Measurements from ENCODE around the gene FGFBP2. TPM values are rescaled to one million over a fixed set of nuclear protein-coding genes. Genes with fewer than 3 reads are reported as not detected.

The FGFBP2 gene
- total and polyA plus RNA-seq, 2 donors (not counting 1 experiment from before 2014, with no cell fraction given) = 0.59 to 0.82 TPM

DNA sequence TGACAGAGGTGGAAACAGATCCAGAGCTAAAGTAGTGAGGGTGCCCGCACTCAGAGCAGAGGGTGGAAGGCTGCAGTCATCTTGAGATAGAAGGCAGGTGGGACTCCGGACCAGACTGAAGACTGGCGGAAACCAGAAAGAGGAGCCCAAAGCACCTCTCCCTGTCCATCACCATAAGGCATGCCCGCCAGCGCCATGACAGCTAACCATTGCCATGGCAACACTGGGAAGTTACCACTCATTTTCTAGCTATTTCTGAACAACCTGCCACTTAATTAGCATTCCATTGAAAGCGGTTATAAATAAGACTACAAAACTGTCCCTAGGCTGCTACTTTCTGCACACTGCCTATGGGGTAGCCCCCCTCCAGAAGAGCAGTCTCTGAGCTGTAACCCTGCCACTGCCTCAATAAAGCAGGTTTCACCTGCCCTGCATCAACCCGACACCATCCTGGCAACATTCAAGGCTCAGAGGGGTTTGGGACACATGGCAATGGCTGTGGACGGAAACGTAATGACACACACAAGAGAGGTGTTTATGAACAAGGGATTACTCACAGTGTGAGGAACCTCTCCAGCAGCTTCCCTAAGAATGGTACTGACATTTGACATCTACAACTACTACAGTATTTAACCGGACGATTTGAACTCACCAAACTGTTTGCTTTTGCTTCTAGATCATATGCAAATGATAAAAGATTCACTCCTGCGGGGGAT lies 27.8 kb upstream of the FGFBP2 start:
- DNase-seq (no peak), ATAC-seq (ENCODE audit: low read depth) (no peak)
- no peak overlapping the region for H3K4me2 ChIP-seq (replicated peaks; ENCODE audit: low read depth, low read length, poor library complexity, severe bottlenecking)
- Mint-ChIP-seq H3K27ac (no peak overlapping the region), H3K4me3 (no peak overlapping the region), H3K4me1 (no peaks in the 10 kb centered on the region), H3K9me3 (ENCODE audit: insufficient read depth) (no peaks in the 10 kb centered on the region), H3K27me3 (peaks cover 2% of the 10 kb centered on the region)
- intact Hi-C loops (cut with micrococcal nuclease) = no loop called here
- H2AFZ ChIP-seq (ENCODE audit: insufficient read depth, low read depth, low read length, poor library complexity, severe bottlenecking) = no peak overlapping the region
- H3K9ac ChIP-seq (ENCODE audit: low read length) = no peak overlapping the region
- H3K27ac ChIP-seq (ENCODE audit: low read length in 2 of 2) = no peak overlapping the region
- no peaks in the 10 kb centered on the region for H3K36me3 ChIP-seq (replicated peaks in 1 of 2; ENCODE audit: control extremely low read depth in 1 of 2, control insufficient read depth in 1 of 2, extremely low read depth in 1 of 2, insufficient read depth in 2 of 2, low read length in 1 of 2)
- no peaks in the 10 kb centered on the region for H3K4me1 ChIP-seq (ENCODE audit: control insufficient read depth in 2 of 2, insufficient read depth in 2 of 2, low read length in 2 of 2)
- TF ChIP-seq EZH2 (IDR thresholded peaks at IDR 0.05; ENCODE audit: borderline replicate concordance, insufficient read depth, low read depth, low read length, poor library complexity, severe bottlenecking) = no peak
- TF ChIP-seq, protein P1, sequence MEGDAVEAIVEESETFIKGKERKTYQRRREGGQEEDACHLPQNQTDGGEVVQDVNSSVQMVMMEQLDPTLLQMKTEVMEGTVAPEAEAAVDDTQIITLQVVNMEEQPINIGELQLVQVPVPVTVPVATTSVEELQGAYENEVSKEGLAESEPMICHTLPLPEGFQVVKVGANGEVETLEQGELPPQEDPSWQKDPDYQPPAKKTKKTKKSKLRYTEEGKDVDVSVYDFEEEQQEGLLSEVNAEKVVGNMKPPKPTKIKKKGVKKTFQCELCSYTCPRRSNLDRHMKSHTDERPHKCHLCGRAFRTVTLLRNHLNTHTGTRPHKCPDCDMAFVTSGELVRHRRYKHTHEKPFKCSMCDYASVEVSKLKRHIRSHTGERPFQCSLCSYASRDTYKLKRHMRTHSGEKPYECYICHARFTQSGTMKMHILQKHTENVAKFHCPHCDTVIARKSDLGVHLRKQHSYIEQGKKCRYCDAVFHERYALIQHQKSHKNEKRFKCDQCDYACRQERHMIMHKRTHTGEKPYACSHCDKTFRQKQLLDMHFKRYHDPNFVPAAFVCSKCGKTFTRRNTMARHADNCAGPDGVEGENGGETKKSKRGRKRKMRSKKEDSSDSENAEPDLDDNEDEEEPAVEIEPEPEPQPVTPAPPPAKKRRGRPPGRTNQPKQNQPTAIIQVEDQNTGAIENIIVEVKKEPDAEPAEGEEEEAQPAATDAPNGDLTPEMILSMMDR (IDR thresholded peaks at IDR 0.05) = no peak
- no peaks in the 10 kb centered on the region for H3K79me2 ChIP-seq (ENCODE audit: control insufficient read depth, insufficient read depth, low read length)
- H3K4me3 ChIP-seq (ENCODE audit: control extremely low read depth in 1 of 5, extremely low read depth in 1 of 5, insufficient read depth in 1 of 5, low read depth in 2 of 5, low read length in 4 of 5) = no peak overlapping the region
- H4K20me1 ChIP-seq (ENCODE audit: control insufficient read depth, insufficient read depth, low read length, poor library complexity, severe bottlenecking) = no peaks in the 10 kb centered on the region
- no peaks in the 10 kb centered on the region for H3K9me3 ChIP-seq (ENCODE audit: control extremely low read depth in 1 of 3, control insufficient read depth in 2 of 3, insufficient read depth in 1 of 3, low read length in 2 of 3)
- POLR2A ChIA-PET = no interaction called here
- H3K27me3 ChIP-seq (replicated peaks in 1 of 4; ENCODE audit: control extremely low read depth in 1 of 4, control insufficient read depth in 3 of 4, insufficient read depth in 4 of 4, low read length in 3 of 4) = no peaks in the 10 kb centered on the region
- 100% methylated on average over 3 of the region's 12 CpGs for WGBS (ENCODE audit: insufficient coverage)
- CTCF ChIA-PET = no interaction called here

DNA sequence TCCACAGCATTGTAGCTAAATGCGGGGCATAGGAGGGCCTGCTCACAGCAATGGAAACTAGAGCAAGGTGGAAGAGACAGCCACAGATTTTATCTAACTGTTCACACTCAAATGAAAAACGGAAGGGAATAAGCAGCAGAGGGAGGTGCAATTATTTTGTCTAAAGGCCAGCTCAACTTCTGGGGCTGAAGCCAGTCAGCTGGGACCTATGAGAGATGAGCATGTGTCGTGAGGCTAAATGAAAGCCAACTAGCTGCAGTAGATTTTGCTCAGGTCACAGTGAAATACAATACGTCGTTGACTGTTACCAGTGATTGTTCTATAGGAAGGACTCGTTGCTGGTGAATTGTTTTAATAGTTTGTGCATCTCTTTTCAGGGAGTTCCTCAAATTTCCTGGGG lies 26.4 kb upstream of the FGFBP2 start:
- 78% methylated on average over 3 of the region's 6 CpGs for WGBS (ENCODE audit: insufficient coverage)
- CTCF ChIA-PET = interaction anchor here (0.8 kb wide), 1 partner anchor 106 kb away, joined by 3 read pairs; no protein-coding TSS in a partner anchor
- peaks cover 2% of the 10 kb centered on the region for H3K27me3 Mint-ChIP-seq
- Histone ChIP-seq H3K9ac (ENCODE audit: low read length) (no peak overlapping the region), H3K9me3 (ENCODE audit: control extremely low read depth in 1 of 3, control insufficient read depth in 2 of 3, insufficient read depth in 1 of 3, low read length in 2 of 3) (no peaks in the 10 kb centered on the region), H3K27ac (ENCODE audit: low read length in 2 of 2) (no peak overlapping the region), H3K4me1 (ENCODE audit: control insufficient read depth in 2 of 2, insufficient read depth in 2 of 2, low read length in 2 of 2) (no peaks in the 10 kb centered on the region), H3K4me3 (ENCODE audit: control extremely low read depth in 1 of 5, extremely low read depth in 1 of 5, insufficient read depth in 1 of 5, low read depth in 2 of 5, low read length in 4 of 5) (no peak overlapping the region), H3K27me3 (replicated peaks in 1 of 4; ENCODE audit: control extremely low read depth in 1 of 4, control insufficient read depth in 3 of 4, insufficient read depth in 4 of 4, low read length in 3 of 4) (no peaks in the 10 kb centered on the region), H3K36me3 (replicated peaks in 1 of 2; ENCODE audit: control extremely low read depth in 1 of 2, control insufficient read depth in 1 of 2, extremely low read depth in 1 of 2, insufficient read depth in 2 of 2, low read length in 1 of 2) (no peaks in the 10 kb centered on the region), H2AFZ (ENCODE audit: insufficient read depth, low read depth, low read length, poor library complexity, severe bottlenecking) (no peak overlapping the region), H3K79me2 (ENCODE audit: control insufficient read depth, insufficient read depth, low read length) (no peaks in the 10 kb centered on the region), H3K4me2 (replicated peaks; ENCODE audit: low read depth, low read length, poor library complexity, severe bottlenecking) (no peak overlapping the region), H4K20me1 (ENCODE audit: control insufficient read depth, insufficient read depth, low read length, poor library complexity, severe bottlenecking) (no peaks in the 10 kb centered on the region)
- no peak for TF ChIP-seq EZH2 (IDR thresholded peaks at IDR 0.05; ENCODE audit: borderline replicate concordance, insufficient read depth, low read depth, low read length, poor library complexity, severe bottlenecking)
- TF ChIP-seq, protein P1 (IDR thresholded peaks at IDR 0.05) = no peak
- H3K9me3 Mint-ChIP-seq (ENCODE audit: insufficient read depth) = no peaks in the 10 kb centered on the region
- DNase-seq (no peak), ATAC-seq (ENCODE audit: low read depth) (no peak)
- H3K4me1 Mint-ChIP-seq = no peaks in the 10 kb centered on the region
- POLR2A ChIA-PET = no interaction called here
- no peak overlapping the region for H3K4me3 Mint-ChIP-seq
- intact Hi-C loops (cut with micrococcal nuclease) = no loop called here
- H3K27ac Mint-ChIP-seq = no peak overlapping the region
